ENCODE results near the gene USP32.
"Not testable (repeated sequence)": the region's sequence is repeated elsewhere in the genome, so short reads cannot be mapped to it uniquely, and the experiment has no call there.

USP32 gene

GRCh38 chr17:60327134-60327900 is 64.6 kb downstream of the USP32 start:
- DNase-seq: no peak

GRCh38 chr17:60326702-60327101 is 65.2 kb downstream of the USP32 start:
- DNase-seq: no peak

GRCh38 chr17:60325730-60326524 is 66.0 kb downstream of the USP32 start:
- DNase-seq: no peak

GRCh38 chr17:60323754-60324153 is 68.2 kb downstream of the USP32 start:
- DNase-seq: no peak

GRCh38 chr17:60322056-60322387 is 69.9 kb downstream of the USP32 start:
- no peak for DNase-seq

GRCh38 chr17:60321336-60322055 is 70.4 kb downstream of the USP32 start:
- DNase-seq: no peak

GRCh38 chr17:60318830-60319229 is 73.1 kb downstream of the USP32 start:
- no peak for DNase-seq

- no peak for DNase-seq
Observed at GRCh38 chr17:60318326-60318725, 73.6 kb downstream of the USP32 start.

GRCh38 chr17:60315650-60316049 is 76.3 kb downstream of the USP32 start:
- DNase-seq: no peak

- DNase-seq: not testable (repeated sequence)
Observed at GRCh38 chr17:60314900-60315299, 77.0 kb downstream of the USP32 start.

GRCh38 chr17:60314423-60314822 is 77.5 kb downstream of the USP32 start:
- no peak for DNase-seq

- DNase-seq: no peak
Observed at GRCh38 chr17:60311936-60312335, 80.0 kb downstream of the USP32 start.

- no peak for DNase-seq
Observed at GRCh38 chr17:60311186-60311585, 80.7 kb downstream of the USP32 start.

- no peak for DNase-seq
Observed at GRCh38 chr17:60305141-60305540, 86.8 kb downstream of the USP32 start.

- no peak for DNase-seq
Observed at GRCh38 chr17:60304502-60304901, 87.4 kb downstream of the USP32 start.

GRCh38 chr17:60303406-60304099 is 88.4 kb downstream of the USP32 start:
- DNase-seq: no peak

GRCh38 chr17:60301649-60302048 is 90.3 kb downstream of the USP32 start:
- DNase-seq: no peak

- DNase-seq: no peak
Observed at GRCh38 chr17:60300949-60301348, 91.0 kb downstream of the USP32 start.

- no peak for DNase-seq
Observed at GRCh38 chr17:60300011-60300410, 91.9 kb downstream of the USP32 start.

GRCh38 chr17:60297760-60298401 is 94.1 kb downstream of the USP32 start:
- no peak for DNase-seq

- DNase-seq: no peak
Observed at GRCh38 chr17:60296177-60296576, 95.8 kb downstream of the USP32 start.

- DNase-seq: no peak
Observed at GRCh38 chr17:60293580-60294335, 98.2 kb downstream of the USP32 start.

Data from CD4-positive, alpha-beta T cell treated with Interleukin-17A for 4 hours (primary cell).